ENCODE data around the gene NEMP2.

DNA sequence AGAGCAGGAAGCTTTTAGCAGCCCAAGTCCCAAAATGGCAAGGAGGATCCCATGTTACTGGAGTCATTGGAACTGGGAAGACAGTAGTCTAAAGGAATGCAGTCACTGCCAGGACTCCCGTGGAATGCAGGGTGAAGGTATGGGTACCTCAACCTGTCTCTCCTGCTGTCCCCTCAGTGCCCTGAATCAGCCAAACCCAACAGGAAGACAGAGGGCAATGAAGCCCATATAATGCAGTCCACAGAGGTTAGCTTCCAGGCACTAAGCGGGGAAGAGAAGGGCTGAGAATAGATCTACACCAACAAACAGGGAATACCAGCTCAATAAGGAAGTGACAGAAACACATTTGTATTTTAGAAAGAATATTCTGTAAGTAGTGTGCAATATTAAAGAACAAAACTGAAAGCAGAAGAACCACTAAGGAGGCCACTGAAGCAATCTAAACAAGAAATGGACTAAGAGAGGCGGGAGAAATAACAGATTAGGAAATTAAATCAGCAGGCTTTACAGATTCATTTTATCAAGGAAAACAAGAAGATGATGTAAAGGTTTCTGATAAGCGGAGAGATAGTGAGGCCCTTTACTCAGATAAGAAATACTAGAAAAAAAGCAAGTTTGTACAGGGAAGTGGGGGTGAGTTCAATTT, 8.3 kb downstream of the NEMP2 start:
- TF ChIP-seq, protein P1, sequence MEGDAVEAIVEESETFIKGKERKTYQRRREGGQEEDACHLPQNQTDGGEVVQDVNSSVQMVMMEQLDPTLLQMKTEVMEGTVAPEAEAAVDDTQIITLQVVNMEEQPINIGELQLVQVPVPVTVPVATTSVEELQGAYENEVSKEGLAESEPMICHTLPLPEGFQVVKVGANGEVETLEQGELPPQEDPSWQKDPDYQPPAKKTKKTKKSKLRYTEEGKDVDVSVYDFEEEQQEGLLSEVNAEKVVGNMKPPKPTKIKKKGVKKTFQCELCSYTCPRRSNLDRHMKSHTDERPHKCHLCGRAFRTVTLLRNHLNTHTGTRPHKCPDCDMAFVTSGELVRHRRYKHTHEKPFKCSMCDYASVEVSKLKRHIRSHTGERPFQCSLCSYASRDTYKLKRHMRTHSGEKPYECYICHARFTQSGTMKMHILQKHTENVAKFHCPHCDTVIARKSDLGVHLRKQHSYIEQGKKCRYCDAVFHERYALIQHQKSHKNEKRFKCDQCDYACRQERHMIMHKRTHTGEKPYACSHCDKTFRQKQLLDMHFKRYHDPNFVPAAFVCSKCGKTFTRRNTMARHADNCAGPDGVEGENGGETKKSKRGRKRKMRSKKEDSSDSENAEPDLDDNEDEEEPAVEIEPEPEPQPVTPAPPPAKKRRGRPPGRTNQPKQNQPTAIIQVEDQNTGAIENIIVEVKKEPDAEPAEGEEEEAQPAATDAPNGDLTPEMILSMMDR (IDR thresholded peaks at IDR 0.05; ENCODE audit: low read length) = no peak
- TF ChIP-seq EZH2 (optimal IDR thresholded peaks at IDR 0.05; ENCODE audit: low read depth, low read length) = no peak
- no peak for TF ChIP-seq EZH2phosphoT487 (IDR thresholded peaks at IDR 0.05; ENCODE audit: low read length)
